COLO668 (cell line): Measurements from ENCODE around the gene HLA-E.
"Not testable (repeated sequence)": the region's sequence is repeated elsewhere in the genome, so short reads cannot be mapped to it uniquely, and the experiment has no call there.

Experiments
- DNase-seq: peaks from one replicate; lab custom pipeline; 2025; ENCODE audit not compliant: unreplicated experiment; lab: John Stamatoyannopoulos, UW

The HLA-E gene

DNA sequence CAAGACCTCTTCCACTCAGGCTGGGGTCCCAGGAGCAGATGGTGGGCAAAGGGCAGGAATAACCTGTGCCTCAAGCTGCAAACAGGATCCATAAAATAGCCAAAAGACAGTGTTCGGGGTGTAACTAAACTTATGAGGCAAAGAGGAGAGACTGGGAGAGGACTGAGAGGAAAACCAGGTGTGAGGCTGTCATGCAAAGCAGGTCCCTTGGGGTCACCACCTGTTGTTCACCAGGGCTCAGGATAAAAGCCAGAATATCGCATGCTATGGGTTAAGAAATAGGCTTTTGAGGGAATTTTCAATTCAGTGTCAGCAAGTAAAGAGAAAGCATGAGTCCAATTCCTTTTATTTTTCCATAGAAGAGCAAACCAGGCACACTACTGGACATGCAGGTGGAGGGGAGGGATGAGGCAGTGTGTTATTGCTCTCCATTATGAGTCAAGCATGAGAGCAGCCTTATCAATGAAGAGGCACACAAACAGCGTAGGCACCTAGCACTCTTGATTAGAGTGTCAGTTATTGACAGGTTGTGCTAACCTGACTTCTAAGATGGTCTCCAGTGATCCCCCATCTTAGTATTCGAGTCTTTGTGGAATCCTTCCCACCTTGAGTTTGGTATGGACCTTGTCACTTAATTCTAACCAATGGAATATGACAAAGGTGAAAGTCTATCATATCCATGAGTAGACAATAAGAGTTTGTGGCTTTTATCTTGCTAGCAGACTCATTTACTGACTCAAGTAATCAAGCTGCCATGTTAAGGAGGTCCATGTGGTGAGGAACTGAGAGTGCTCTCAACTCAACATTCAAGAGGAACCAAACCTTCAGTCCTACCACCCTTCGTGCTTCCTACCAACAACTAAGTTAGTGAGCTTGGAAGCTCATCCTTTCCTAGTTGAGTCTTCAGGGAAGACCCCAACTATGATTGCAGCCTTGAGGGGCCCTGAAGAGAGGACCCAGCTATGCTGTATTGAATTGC, 18.8 kb downstream of the HLA-E start:
- no peak for DNase-seq

DNA sequence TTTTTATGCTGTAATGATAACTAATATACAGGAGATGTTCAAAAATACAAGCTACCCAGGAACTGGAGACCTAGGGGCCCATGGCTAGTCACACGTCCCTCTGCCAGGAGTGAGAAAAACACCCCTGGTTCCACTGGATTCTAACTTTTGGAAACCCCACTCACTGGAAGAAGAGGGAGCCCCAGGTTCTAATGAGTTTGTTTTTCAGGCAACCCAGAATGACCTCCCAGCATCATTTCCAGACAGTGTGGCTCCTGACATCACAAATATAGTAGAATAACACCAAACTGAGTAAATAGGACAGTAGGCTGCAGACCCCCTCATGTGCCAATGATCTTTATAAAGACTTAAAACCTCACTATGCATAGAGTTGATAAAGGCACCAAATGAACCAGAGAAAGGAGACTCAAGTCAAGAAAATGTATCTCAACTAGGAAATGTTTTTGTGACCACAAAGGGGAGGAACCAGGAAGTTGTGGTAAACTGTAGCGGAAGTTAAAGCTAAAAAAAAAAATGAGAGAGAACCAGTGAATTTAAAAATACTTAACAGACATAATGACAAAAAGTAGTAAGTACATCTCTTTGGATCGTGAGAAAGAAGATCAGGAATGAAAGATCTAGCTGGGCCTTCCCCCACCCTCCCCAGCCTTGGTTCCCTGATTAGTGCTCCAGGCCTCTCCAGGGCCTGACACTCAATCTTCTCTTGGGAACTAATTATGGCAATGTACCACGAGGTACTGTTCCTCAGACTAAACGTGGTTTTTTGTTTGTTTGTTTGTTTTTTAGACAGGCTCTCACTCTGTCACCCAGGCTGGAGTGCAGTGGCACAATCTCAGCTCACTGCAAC, 19.8 kb downstream of the HLA-E start:
- DNase-seq = no peak

DNA sequence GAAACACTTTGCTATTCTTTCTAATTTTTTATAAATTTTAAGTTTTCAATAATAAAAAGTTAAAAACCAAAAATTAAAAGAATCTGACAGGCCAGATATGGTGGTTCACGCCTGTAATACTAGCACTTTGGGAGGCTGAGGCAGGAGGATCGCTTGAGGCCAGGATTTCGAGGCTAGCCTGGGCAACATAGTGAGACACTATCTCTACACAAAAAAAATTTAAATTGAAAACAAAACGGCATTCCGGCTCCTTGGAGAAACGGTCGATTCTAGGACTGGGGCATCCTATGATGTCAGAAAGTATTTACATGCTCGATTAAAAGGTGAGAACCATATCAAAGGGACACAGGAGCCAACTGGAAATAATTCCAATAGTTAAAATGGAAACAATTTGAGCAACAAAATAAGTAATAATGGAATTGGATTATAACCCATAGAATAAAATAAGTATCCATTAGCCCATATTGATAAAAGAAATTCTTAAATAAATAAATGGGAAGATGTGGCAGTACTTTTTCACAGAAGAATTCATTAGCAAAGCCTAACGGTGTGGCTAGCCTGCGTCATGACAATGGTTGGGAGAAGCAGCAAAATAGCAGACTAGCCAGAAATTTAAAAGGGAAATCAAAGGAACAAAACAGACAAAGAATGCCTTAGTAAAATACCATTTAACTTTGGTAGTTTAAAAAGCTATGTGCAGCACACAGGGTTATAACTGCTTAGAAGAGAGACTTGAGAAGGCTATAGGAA, 21.3 kb downstream of the HLA-E start:
- DNase-seq = no peak

DNA sequence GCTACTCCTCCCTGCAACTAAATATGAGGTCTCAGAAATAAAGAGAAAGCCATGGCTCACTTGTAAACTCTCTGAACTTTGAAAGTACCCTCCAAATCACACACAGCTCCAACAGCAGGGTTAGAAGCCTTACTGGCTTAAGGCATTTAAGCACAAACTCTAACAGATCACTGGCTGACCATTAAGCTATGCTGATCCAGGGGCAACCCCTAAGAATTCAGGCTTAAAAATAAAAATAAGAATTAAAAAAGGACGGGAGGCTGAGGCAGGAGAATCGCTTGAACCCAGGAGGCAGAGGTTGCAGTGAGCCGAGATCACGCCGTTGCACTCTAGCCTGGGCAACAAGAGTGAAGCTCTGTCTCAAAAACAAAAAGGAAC, 21.8 kb downstream of the HLA-E start:
- no peak for DNase-seq

DNA sequence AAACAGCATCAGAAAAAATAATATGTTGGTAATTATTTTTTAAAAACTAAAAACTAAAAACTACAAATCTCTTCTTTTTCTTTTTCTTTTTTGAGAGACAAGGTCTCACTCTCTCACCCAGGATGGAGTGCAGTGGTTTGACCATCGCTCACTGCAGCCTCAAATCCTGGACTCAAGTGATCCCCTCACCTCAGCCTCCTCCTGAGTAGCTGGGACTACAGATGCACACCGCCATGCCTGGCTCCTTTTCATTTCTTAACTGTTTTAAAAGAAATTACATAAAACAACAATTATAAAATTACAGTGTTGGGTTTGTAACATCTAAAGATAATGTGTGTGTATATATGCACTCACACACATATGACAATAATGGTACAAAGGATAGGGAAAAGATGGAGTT, 24.1 kb downstream of the HLA-E start:
- no peak for DNase-seq

DNA sequence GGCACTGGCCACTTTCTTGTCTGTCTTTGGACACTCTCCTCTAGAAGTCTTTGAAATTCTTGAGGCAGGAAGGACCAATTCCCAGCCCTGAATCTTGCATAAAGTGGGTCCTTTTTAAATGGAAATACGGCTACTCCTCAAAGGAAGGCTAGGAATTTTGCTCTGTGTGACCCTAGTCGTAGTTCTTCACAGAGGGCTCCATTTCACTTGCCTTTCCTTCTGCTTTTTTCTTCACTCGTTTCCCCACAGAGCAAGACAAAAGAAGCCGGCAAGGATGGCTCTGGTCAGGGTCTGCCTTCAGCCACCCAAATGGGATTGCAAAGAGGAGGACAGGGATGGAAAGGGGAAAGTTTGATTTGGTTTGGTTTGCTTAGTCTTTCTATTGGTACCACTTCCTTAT, 25.8 kb downstream of the HLA-E start:
- DNase-seq = no peak

DNA sequence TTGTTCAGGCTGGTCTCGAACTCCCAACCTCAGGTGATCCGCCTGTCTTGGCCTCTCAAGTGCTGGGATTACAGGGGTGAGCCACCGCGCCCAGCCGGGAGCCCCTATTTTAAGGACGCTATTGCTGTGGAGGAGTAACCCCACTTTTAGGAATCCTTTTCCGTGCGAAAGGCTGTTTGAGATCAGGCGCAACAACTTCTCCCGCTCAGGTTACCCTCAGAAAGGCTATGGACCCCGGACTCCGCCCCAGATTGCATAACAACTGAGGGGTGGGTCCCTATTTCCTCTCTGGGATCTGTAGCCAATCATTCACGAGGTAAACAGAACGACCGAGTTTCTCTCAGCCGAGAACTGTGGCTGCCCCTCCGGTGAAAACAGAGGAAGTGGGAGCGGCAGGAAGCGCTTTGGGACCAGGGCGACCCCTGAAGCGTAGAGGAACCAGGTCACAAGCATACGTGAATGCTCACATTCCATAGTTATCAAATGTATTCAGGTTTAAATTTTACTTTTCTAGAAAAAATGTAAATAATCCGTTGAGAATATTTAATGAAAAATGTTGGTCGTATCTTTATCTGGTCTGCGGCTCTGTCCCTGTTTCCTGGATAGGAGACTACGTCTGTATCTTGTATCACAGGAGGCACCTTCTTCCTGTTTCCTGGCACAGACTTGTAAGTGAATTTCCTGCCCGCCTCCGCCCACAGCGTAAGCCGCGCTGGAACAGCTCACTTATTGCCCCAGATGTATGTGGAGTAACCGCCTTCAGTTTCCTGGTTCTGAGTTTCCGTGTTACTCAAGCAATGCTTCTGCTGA, 26.8 kb downstream of the HLA-E start:
- no peak for DNase-seq

DNA sequence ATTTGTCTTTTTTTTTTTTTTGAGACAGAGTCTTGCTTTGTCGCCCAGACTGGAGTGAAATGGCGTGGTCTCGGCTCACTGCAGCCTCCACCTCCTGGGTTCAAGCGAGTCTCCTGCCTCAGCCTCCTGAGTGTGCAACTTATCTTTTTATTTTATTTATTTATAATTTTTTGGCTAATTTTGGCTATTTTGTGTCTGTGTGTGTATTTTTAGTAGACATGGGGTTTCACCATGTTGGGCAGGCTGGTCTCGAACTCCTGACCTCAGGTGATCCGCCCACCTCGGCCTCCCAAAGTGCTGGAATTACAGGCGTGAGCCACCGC, 27.4 kb downstream of the HLA-E start:
- DNase-seq = not testable (repeated sequence)

DNA sequence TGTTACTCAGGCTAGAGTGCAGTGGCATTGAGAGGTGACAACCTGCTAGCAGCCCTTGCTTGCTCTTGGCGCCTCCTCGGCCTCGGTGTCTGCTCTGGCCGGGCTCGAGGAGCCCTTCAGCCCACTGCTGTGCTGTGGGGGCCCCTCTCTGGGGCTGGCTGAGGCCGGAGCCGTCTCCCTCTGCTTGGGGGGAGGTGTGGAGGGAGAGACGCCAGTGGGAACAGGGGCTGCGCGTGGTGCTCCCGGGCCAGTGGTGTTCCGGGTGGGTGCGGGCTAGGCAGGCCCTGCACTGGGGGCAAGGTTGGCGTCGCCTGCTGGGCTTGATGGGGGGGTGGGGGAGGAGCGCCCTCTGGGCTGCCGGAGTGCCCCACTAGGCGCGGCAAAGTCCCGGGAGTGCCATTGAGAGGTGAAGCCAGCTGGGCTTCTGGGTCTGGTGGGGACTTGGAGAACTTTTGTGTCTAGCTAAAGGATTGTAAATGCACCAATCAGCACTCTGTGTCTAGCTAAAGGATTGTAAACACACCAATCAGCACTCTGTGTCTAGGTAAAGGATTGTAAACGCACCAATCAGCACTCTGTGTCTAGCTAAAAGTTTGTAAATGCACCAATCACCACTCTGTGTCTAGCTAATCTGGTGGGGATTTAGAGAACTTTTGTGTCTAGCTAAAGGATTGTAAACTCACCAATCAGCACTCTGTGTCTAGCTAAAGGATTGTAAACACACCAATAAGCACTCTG, 28.6 kb downstream of the HLA-E start:
- DNase-seq = not testable (repeated sequence)

DNA sequence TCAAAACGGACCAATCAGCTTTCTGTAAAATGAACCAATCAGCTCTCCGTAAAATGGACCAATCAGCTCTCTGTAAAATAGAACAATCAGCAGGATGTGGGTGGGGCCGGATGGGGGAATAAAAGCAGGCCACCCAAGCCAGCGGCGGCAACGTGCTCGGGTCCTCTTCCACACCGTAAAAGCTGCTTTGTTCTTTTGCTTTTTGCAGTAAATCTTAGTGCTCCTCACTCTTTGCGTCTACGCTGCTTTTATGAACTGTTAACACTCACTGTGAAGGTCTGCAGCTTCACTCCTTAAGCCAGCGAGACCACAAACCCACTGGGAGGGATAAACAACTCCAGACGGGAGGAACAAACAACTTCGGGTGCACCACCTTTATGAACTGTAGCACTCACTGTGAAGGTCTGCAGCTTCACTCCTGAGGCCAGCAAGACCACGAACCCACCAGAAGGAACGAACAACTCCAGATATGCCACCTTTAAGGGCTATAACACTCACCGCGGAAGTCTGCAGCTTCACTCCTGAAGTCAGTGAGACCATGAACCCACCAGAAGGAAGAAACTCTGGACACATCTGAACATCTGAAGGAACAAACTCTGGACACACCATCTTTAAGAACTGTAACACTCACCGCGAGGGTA, 29.3 kb downstream of the HLA-E start:
- DNase-seq = not testable (repeated sequence)

DNA sequence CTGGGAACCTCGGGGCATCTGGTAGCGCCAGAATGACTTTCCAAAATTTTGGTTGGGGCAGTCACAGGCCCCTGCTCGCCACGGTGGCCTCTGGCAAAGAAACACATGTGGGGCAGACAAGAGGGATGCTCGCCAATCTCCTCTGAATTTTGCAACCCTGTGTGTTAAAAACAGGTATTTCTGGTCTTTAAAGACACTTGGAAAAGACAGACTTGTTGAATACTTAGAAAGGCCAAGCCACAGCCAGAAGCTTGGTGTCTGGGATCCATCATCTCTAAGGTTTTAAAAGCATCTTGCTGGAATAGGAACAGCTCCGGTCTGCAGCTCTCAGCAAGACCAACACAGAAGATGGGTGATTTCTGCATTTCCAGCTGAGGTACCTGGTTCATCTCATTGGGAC, 31.2 kb downstream of the HLA-E start:
- no peak for DNase-seq

DNA sequence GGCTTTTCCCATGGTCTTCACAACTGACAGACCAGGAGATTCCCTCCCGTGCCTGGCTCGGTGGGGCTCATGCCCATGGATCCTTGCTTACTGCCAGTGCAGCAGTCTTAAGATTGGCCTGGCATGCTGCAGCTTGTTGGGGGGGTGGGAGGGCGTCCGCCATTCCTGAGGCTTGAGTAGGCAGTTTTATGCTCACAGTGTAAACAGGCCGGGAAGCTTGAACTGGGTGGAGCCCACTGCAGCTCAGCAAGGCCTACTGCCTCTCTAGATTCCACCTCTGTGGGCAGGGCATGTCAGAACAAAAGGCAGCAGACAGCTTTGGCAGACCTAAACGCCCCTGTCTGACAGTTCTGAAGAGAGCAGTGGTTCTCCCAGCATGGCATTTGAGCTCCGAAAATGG, 31.8 kb downstream of the HLA-E start:
- not testable (repeated sequence) for DNase-seq

DNA sequence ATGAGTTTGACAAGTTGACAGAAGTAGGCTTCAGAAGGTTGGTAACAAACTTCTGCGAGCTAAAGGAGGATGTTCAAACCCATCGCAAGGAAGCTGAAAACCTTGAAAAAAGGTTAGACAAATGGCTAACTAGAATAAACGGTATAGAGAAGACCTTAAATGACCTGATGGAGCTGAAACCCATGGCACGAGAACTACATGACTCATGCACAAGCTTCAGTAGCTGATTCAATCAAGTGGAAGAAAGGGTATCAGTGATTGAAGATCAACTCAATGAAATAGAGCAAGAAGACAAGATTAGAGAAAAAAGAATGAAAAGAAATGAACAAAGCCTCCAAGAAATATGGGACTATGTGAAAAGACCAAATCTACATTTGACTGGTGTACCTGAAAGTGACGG, 32.6 kb downstream of the HLA-E start:
- DNase-seq = not testable (repeated sequence)

DNA sequence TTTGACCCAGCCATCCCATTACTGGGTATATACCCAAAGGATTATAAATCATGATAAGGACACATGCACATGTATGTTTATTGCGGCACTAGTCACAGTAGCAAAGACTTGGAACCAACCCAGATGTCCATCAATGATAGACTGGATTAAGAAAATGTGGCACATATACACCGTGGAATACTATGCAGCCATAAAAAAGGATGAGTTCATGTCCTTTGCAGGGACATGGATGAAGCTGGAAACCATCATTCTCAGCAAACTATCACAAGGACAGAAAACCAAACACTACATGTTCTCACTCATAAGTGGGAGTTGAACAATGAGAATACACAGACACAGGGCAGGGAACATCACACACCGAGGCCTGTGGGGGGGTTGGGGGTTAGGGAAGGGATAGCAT, 37.1 kb downstream of the HLA-E start:
- not testable (repeated sequence) for DNase-seq

DNA sequence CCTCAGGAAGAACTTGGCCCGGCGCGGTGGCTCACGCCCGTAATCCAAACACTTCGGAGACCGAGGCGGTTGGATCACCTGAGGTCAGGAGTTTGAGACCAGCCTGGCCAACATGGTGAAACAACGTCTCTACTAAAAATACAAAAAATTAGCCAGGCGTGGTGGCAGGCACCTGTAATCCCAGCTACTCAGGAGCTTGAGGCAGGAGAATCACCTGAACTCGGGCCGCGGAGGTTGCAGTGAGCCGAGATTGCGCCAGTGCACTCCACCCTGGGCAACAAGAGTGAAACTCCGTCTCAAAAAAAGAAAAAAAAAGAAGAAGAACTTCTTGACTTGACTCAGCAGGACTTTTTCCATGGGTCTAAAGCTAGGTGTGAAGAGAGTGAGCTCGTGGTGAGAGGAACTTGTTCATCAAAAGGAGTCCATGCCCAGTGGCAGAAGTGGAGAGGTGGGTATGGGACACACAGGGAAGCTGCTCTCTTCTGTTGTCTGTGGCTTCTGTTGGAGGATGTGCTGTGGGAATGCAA, 40.1 kb downstream of the HLA-E start:
- not testable (repeated sequence) for DNase-seq

DNA sequence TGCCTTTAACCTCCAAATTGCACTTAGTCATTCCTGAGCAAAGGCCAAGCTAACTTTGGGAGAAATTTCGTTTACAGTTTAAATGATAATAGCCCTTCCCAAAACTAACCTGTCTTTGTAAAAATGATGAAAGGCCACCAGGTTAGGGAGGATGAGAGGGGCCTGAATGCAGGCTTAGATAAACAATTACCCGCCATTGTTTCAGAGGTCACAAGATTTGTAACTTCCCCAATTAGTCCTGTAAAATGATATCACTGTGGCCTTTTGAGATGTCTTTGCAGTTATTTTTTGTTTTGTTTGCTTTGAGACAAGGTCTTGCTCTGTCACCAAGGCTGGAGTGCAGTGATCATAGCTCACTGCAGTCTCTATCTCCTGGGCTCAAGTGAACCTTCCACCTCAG, 40.7 kb downstream of the HLA-E start:
- DNase-seq = no peak

DNA sequence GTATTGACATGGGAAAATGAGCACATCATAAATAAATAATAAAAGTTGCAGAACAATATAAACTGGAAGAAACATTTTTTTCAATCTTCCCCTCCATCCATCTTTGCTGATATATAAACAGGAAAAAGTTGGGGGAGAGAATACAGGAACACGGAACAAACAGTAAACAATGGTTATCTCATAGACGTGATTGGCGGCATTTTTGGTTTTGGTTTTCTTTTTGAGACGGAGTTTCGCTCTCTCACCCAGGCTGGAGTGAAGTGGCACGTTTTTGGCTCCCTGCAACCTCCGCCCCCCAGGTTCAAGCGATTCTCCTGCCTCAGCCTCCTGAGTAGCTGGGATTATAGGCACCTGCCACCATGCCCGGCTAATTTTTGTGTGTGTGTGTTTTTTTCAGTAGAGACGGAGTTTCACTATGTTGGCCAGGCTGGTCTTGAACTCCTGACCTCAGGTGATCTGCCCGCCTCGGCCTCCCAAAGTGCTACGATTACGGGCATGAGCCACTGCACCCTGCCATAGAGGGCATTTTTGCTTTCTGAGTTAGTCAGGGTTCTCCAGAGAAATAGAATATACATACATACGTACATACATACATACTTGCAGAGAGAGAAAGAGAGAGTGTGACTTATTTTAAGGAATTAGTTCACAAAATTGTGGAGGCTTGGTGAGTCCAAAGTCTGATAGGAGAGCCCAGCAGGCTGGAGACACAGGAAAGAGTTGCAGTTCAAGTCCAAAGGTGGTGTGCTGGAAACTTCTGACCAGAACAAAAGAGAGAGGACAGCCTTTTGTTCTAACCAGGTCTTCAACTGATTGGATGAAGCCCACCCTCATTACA, 44.4 kb downstream of the HLA-E start:
- no peak for DNase-seq

DNA sequence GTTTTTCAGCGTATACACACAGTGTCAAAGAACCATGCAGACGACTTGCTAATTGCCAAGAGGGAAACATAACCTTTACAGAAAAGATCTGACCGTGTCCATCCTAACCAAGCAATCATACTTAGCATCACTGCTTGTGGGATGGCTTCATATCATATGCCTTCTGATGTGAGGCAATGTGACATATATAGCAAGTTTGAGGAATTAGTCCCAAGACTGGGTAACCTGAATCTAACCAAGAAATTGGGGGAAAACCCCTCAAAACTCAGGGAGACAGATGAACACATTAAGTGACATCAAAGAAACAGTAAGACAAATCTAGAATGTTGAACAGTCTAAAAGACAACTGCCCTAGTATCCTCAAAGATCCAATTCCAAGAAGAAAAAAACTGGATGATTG, 48.6 kb downstream of the HLA-E start:
- DNase-seq = no peak
